ENCODE data around the gene ROBO2.

Gene ROBO2

DNA sequence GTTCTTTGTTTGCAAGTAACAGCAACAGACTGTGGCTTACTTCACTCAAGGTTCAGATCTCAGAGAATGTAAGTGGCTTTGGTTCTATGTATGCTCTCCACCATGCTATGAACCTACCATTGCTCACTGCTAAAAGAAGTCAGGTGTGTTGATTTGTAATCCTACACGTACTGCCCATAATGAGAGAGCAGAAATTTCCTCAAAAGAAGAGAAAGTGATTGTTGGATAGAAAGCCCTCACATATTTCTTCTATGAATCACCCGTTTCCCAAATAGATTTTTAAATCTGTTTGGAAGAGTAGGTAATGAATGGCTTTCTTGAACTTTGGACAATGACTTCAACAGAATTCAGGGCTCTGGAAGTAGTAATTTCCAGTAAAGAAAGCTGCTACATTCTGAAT is 565.4 kb downstream of the ROBO2 start:
- no peak overlapping the region for H3K4me3 ChIP-seq (ENCODE audit: low read length)
- TF ChIP-seq, protein P1, sequence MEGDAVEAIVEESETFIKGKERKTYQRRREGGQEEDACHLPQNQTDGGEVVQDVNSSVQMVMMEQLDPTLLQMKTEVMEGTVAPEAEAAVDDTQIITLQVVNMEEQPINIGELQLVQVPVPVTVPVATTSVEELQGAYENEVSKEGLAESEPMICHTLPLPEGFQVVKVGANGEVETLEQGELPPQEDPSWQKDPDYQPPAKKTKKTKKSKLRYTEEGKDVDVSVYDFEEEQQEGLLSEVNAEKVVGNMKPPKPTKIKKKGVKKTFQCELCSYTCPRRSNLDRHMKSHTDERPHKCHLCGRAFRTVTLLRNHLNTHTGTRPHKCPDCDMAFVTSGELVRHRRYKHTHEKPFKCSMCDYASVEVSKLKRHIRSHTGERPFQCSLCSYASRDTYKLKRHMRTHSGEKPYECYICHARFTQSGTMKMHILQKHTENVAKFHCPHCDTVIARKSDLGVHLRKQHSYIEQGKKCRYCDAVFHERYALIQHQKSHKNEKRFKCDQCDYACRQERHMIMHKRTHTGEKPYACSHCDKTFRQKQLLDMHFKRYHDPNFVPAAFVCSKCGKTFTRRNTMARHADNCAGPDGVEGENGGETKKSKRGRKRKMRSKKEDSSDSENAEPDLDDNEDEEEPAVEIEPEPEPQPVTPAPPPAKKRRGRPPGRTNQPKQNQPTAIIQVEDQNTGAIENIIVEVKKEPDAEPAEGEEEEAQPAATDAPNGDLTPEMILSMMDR (conservative IDR thresholded peaks at IDR 0.05; ENCODE audit: low read depth, low read length) = no peak
- DNase-seq (ENCODE audit: low read depth) = no peak

DNA sequence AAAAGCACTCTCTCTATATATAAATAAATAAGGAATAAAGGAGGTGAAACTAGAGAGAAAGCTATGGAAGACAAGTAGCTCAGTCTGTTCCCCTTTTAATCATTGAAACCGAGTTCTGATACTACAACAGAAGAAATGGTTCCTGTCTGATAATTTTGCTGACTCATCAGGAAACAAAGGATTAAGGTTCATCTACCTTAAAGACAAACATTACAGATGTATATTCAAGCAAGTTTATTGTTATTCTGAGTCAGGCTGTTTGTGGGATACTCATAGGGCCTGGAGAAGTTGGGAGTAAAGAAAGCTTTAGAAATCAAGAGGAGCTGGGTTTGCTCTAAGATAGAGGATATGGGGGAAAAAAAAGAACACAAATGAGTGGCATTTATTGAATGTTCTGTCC is 566.0 kb downstream of the ROBO2 start:
- TF ChIP-seq, protein P1 (conservative IDR thresholded peaks at IDR 0.05; ENCODE audit: low read depth, low read length) = no peak
- H3K4me3 ChIP-seq (ENCODE audit: low read length) = no peak overlapping the region
- no peak for DNase-seq (ENCODE audit: low read depth)

DNA sequence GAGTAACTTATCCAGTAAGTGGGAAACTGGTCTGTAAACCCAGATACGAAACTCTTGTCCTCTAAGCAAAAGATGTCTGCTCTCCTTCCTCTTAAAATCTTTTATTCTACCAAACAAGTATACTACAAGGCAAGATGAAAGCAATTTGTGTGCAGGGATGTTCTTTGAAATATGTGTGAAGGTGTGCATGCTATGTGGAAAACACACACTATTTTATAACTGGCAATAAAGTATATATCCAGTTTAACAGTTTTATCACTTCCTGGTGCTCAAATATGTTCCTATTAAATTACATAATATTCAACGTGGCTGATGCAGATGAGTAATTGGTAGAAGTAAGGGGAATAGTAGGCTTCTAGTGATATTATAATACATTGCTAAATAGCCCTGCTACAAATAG is 566.5 kb downstream of the ROBO2 start:
- TF ChIP-seq, protein P1 (conservative IDR thresholded peaks at IDR 0.05; ENCODE audit: low read depth, low read length) = no peak
- no peak for DNase-seq (ENCODE audit: low read depth)
- no peak overlapping the region for H3K4me3 ChIP-seq (ENCODE audit: low read length)

DNA sequence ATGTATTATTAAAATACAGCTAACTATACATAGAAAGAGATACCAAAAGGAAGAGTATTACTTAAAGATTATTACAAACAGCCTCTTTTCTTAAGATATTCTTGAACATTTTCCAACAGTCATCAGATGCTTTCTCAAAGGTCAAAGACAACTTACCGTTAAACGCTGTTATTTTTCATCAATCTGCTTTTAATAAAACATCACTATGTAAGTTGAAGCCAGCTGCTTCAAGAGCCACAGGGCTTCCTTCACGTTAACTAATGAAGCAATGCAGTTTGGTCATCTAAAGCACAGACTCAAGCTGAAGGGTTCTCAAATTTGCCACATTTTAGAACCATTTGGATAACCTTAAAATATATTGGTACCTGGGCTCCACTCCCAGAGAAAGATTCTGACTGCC is 578.8 kb downstream of the ROBO2 start:
- TF ChIP-seq, protein P1 (conservative IDR thresholded peaks at IDR 0.05; ENCODE audit: low read depth, low read length) = no peak
- no peak overlapping the region for H3K4me3 ChIP-seq (ENCODE audit: low read length)
- DNase-seq (ENCODE audit: low read depth) = no peak

DNA sequence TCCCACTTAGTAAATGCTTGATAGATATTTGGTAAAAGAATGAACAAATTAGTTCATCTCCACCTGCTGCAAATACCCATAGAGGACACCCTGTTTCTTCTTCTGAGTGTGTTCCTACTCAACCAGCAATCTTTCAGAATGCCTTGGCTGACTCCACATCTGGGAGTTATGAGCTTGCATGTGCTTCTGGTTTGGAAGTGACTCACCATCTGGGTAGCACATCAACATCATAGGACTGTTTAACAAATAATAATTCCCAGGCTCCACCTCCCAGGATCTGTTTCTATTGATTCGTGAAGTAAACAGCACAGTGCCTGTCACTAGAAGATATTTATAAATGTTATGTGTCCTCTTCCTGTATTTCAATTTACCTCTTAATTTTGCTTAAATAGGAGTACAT is 580.1 kb downstream of the ROBO2 start:
- no peak overlapping the region for H3K4me3 ChIP-seq (ENCODE audit: low read length)
- DNase-seq (ENCODE audit: low read depth) = no peak
- TF ChIP-seq, protein P1 (conservative IDR thresholded peaks at IDR 0.05; ENCODE audit: low read depth, low read length) = no peak

DNA sequence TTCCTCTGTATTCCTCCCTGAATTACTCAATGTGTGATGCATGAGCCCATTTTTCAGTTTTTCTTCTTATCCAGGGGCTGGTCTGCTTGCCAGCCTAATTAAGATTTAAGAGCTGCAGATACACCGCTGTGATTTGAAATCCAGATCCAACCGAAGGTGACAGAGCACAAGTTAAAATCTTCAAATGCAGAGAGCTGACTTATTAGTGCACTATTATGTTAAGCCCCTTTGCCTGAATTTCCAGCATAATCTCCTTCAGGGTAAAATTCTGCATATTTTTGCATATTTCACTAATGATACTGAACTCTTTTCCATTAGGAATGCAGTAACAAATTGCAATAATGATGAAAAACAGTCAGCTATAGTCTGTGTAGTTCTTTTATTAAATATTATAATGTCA is 583.6 kb downstream of the ROBO2 start:
- TF ChIP-seq, protein P1 (conservative IDR thresholded peaks at IDR 0.05; ENCODE audit: low read depth, low read length) = no peak
- H3K4me3 ChIP-seq (ENCODE audit: low read length) = no peak overlapping the region
- no peak for DNase-seq (ENCODE audit: low read depth)

DNA sequence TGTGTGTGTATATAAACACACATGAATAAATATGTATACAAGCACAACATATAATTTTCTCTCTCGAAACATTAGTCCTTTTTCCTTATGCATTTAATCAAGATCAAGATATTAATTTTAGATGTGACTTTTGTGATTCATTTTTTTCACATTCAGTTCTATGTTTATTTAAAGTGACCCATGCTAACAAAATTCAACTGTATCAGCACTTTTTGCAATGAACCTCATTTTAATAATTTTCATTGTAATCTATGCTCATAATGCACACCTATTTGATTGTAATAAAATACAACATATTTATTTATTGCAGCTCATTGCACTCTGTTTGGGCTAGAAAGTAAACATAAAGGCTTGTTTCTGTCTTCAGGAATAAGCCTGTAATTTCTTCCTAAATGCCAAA is 586.3 kb downstream of the ROBO2 start:
- TF ChIP-seq, protein P1 (conservative IDR thresholded peaks at IDR 0.05; ENCODE audit: low read depth, low read length) = no peak
- no peak overlapping the region for H3K4me3 ChIP-seq (ENCODE audit: low read length)
- DNase-seq (ENCODE audit: low read depth) = no peak
